Body of pancreas (tissue), 4 donors: ENCODE data around the gene GTF2IRD1.

ENCODE experiments used
- CTCF ChIP-seq, 7 experiments: fragments of 450-650 bp in 4 of 7; fragments of 200-600 bp in 3 of 7; sonication (generic) in 3 of 7; IDR thresholded peaks; one replicate each; pipeline ENCODE4 v1.5.1; 2016 to 2019; ENCODE audit warnings: antibody characterized with exemption in 7 of 7
- POLR2A ChIP-seq, 3 donors: fragments of 450-650 bp; IDR thresholded peaks; one replicate each; pipeline ENCODE4 v1.6.1; 2016; ENCODE audit warnings: antibody characterized with exemption in 3 of 3, mild to moderate bottlenecking in 2 of 3

- TF ChIP-seq CTCF (IDR thresholded peaks at IDR 0.05) (no peak), POLR2A (IDR thresholded peaks at IDR 0.05) (no peak)
Observed at GRCh38 chr7:74494076-74494548, 40.4 kb downstream of the GTF2IRD1 start.
